ENCODE measurements around the gene ARHGEF19. TPM values are rescaled to one million over a fixed set of nuclear protein-coding genes. Genes with fewer than 3 reads are reported as not detected.

The ARHGEF19 gene
- total and polyA plus RNA-seq, 2 of the 13 experiments (the other 11 are each of a cell fraction or from before 2014, with no cell fraction given): 1.7 to 1.8 TPM

DNA sequence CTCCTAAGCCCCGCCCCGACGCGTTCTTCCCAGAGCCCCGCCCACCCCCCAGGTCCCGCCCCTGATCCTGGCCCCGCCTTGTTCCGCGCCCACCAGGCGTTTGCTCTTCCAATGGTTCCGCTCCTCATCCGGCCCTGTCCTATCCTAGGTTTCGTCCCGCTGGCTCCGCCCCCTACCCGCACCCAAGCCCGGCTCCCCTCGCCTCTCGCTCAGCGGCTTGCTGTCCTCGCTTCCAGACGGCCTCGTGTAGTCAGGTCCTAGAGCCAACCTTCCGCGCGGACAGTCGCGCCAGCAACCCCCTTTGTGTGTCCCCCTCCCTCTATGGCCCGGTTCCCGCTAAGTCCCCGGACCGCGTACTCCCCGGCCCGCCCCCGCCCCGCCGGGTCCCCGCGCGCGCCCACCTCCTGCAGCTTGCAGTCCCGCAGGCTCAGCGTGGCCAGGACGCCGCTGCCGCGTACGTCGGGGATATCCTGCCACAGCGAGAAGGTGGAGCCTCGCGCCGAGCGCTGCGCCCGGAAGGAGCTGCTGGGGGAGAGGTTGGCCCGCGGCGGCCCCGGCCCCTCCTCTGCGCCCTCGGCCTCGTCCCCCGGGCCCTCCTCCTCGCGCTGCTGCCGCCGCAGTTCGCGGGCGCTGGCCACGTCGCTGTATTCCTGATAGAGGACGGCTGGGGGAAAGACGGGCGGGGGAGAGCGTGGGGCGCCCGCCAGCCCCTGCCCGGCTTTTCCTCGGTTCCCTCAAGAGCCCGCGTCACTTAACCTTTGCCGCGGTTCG is 5.7 kb downstream of the ARHGEF19 start (continued):
- TF ChIP-seq, protein P1, sequence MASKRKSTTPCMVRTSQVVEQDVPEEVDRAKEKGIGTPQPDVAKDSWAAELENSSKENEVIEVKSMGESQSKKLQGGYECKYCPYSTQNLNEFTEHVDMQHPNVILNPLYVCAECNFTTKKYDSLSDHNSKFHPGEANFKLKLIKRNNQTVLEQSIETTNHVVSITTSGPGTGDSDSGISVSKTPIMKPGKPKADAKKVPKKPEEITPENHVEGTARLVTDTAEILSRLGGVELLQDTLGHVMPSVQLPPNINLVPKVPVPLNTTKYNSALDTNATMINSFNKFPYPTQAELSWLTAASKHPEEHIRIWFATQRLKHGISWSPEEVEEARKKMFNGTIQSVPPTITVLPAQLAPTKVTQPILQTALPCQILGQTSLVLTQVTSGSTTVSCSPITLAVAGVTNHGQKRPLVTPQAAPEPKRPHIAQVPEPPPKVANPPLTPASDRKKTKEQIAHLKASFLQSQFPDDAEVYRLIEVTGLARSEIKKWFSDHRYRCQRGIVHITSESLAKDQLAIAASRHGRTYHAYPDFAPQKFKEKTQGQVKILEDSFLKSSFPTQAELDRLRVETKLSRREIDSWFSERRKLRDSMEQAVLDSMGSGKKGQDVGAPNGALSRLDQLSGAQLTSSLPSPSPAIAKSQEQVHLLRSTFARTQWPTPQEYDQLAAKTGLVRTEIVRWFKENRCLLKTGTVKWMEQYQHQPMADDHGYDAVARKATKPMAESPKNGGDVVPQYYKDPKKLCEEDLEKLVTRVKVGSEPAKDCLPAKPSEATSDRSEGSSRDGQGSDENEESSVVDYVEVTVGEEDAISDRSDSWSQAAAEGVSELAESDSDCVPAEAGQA (IDR thresholded peaks at IDR 0.05; ENCODE audit: low read depth): no peak
- TF ChIP-seq, protein P1 (CRISPR knock-in tag; IDR thresholded peaks at IDR 0.05; ENCODE audit: borderline replicate concordance): no peak
- TF ChIP-seq, protein P2, sequence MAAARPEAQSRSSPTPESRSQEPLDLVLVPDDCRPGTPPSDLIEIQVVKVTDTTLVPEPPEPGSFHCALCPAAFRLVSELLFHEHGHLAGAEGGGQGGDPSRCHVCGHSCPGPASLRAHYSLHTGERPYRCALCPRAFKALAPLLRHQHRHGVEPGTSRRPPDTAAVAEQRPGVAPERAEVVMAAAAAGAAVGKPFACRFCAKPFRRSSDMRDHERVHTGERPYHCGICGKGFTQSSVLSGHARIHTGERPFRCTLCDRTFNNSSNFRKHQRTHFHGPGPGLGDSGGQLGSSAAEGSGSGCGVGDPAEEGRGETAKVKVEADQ (CRISPR knock-in tag; IDR thresholded peaks at IDR 0.05; ENCODE audit: borderline replicate concordance): no peak
- TF ChIP-seq ETV5 (CRISPR knock-in tag; IDR thresholded peaks at IDR 0.05; ENCODE audit: borderline replicate concordance) (0 out of 2 replicates have a peak, but pooled peaks have one; percentile 41), SYNCRIP (IDR thresholded peaks at IDR 0.05; ENCODE audit: insufficient read depth, low read depth, low read length) (no peak), ZNF224 (CRISPR knock-in tag; IDR thresholded peaks at IDR 0.05) (no peak), SALL1 (CRISPR knock-in tag; IDR thresholded peaks at IDR 0.05) (peak; percentile 64), KAT2B (IDR thresholded peaks at IDR 0.05; ENCODE audit: borderline replicate concordance, low read depth, low read length) (no peak), ZNF598 (CRISPR knock-in tag; IDR thresholded peaks at IDR 0.05; ENCODE audit: borderline replicate concordance) (no peak), ZSCAN20 (CRISPR knock-in tag; IDR thresholded peaks at IDR 0.05; ENCODE audit: borderline replicate concordance) (no peak), MAZ (IDR thresholded peaks at IDR 0.05; ENCODE audit: borderline replicate concordance, low read depth, low read length) (no peak), MAZ (CRISPR knock-in tag; IDR thresholded peaks at IDR 0.05; ENCODE audit: low read depth) (peak; percentile 62), ZNF777 (CRISPR knock-in tag; IDR thresholded peaks at IDR 0.05) (peak; percentile 99), ZNF558 (CRISPR knock-in tag; IDR thresholded peaks at IDR 0.05; ENCODE audit: borderline replicate concordance) (peak; percentile 89; the same call in 1 of the 2 replicates), ZNF792 (CRISPR knock-in tag; IDR thresholded peaks at IDR 0.05) (0 out of 2 replicates have a peak, but pooled peaks have one; percentile 3)
- TF ChIP-seq, protein P3, sequence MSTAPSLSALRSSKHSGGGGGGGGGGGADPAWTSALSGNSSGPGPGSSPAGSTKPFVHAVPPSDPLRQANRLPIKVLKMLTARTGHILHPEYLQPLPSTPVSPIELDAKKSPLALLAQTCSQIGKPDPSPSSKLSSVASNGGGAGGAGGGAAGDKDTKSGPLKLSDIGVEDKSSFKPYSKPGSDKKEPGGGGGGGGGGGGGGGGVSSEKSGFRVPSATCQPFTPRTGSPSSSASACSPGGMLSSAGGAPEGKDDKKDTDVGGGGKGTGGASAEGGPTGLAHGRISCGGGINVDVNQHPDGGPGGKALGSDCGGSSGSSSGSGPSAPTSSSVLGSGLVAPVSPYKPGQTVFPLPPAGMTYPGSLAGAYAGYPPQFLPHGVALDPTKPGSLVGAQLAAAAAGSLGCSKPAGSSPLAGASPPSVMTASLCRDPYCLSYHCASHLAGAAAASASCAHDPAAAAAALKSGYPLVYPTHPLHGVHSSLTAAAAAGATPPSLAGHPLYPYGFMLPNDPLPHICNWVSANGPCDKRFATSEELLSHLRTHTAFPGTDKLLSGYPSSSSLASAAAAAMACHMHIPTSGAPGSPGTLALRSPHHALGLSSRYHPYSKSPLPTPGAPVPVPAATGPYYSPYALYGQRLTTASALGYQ (CRISPR knock-in tag; IDR thresholded peaks at IDR 0.05): no peak
- TF ChIP-seq, protein P4, sequence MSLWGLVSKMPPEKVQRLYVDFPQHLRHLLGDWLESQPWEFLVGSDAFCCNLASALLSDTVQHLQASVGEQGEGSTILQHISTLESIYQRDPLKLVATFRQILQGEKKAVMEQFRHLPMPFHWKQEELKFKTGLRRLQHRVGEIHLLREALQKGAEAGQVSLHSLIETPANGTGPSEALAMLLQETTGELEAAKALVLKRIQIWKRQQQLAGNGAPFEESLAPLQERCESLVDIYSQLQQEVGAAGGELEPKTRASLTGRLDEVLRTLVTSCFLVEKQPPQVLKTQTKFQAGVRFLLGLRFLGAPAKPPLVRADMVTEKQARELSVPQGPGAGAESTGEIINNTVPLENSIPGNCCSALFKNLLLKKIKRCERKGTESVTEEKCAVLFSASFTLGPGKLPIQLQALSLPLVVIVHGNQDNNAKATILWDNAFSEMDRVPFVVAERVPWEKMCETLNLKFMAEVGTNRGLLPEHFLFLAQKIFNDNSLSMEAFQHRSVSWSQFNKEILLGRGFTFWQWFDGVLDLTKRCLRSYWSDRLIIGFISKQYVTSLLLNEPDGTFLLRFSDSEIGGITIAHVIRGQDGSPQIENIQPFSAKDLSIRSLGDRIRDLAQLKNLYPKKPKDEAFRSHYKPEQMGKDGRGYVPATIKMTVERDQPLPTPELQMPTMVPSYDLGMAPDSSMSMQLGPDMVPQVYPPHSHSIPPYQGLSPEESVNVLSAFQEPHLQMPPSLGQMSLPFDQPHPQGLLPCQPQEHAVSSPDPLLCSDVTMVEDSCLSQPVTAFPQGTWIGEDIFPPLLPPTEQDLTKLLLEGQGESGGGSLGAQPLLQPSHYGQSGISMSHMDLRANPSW (CRISPR knock-in tag; IDR thresholded peaks at IDR 0.05; ENCODE audit: borderline replicate concordance): no peak

All from HepG2 (cell line).